ENCODE data around the gene RTL5.

GRCh38 chrX:72141372-72142004 lies 9.8 kb upstream of the RTL5 start:
- TF ChIP-seq CTCF (IDR thresholded peaks at IDR 0.05; ENCODE audit: borderline replicate concordance, extremely low read depth, low read length, poor library complexity, severe bottlenecking) (no peak), EZH2 (IDR thresholded peaks at IDR 0.05; ENCODE audit: borderline replicate concordance, low read depth, low read length, severe bottlenecking) (no peak)

All from DND-41 (cell line).